ENCODE results near the gene TNFAIP8. TPM values are rescaled to one million over a fixed set of nuclear protein-coding genes. Genes with fewer than 3 reads are reported as not detected.

The TNFAIP8 gene
- total and polyA plus RNA-seq, 9 donors: 1.4 to 14.6 (median 5.0) TPM

DNA sequence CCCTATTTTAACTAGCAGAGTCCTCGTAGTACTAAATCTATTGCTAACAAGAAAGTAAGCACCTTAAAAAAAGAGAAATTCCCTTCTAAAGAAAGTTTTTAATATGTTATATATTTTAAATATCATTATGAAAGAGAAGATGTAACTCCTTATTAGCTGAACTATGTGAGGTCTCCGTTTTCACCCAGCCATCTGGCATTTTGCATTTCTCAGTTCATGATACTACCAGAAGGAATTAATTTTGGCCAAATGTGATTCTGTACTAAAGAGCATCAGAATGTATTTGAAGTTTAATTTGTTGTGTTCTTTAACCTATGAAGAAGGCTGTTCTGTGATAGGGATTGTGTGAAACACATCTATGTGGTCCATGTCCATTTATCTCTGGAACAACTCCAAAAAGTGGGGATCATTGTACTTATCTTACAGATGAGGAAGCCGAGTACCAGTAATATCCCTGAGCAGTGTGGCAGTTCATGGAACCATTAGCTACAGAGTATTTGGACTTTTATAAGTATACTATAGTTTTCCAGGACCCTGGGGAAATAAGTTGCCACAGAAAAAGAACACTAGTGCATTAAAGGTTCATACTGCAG, 29.8 kb downstream of the TNFAIP8 start:
- no peaks in the 10 kb centered on the region for H3K27me3 ChIP-seq
- no peak for TF ChIP-seq POLR2A (IDR thresholded peaks at IDR 0.05)
- no peak for TF ChIP-seq EP300 (IDR thresholded peaks at IDR 0.05)
- TF ChIP-seq, protein P1, sequence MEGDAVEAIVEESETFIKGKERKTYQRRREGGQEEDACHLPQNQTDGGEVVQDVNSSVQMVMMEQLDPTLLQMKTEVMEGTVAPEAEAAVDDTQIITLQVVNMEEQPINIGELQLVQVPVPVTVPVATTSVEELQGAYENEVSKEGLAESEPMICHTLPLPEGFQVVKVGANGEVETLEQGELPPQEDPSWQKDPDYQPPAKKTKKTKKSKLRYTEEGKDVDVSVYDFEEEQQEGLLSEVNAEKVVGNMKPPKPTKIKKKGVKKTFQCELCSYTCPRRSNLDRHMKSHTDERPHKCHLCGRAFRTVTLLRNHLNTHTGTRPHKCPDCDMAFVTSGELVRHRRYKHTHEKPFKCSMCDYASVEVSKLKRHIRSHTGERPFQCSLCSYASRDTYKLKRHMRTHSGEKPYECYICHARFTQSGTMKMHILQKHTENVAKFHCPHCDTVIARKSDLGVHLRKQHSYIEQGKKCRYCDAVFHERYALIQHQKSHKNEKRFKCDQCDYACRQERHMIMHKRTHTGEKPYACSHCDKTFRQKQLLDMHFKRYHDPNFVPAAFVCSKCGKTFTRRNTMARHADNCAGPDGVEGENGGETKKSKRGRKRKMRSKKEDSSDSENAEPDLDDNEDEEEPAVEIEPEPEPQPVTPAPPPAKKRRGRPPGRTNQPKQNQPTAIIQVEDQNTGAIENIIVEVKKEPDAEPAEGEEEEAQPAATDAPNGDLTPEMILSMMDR (IDR thresholded peaks at IDR 0.05): no peak
- DNase-seq: no peak
- H3K36me3 ChIP-seq: no peaks in the 10 kb centered on the region
- 85 to 90% (median 88%) methylated on average over 3 of the region's 3 CpGs for WGBS, 3 donors
- no peak overlapping the region for H3K4me3 ChIP-seq
- intact Hi-C loops (cut with DNase I): no loop called here
- H3K27ac ChIP-seq: no peak overlapping the region
- no peaks in the 10 kb centered on the region for H3K4me1 ChIP-seq (ENCODE audit: insufficient read depth)
- H3K9me3 ChIP-seq: no peaks in the 10 kb centered on the region

DNA sequence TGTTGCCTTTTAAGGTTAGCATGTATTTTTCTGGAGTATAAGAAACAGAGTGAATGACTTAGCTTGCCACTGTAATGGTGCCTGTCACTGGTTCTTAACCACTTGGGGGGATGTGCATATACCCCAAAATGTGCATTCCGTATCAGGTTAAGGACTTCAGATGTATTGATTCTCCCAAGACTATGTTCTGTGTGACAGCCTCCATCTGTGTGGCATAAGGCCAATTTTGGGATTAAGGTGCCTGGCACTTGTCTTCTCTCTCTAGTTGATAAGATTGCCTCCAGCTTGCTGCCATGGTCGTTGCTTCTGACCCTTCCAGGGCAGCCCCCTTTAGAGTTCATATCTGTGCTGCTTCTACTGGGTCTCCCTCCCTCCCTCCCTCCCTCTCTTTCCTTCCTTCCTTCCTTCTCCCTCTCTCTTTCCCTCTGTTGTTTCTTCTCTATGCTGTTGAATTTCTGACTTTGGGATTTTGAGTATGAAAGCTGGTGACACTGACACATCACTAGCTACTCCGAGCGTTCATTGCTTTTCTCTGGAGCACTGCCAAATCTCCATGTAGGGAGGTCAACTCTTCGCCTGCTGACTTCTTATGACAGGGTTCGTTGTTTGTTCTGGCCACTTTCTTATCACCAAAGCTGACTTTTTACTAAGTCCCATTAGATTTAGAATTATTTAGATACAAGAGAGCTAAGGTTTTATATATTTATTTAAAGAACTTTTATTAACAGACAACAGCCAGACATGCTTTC, 31.0 kb downstream of the TNFAIP8 start:
- Histone ChIP-seq H3K27ac (no peak overlapping the region), H3K27me3 (no peaks in the 10 kb centered on the region), H3K4me3 (no peak overlapping the region), H3K4me1 (ENCODE audit: insufficient read depth) (no peaks in the 10 kb centered on the region), H3K36me3 (no peaks in the 10 kb centered on the region), H3K9me3 (no peaks in the 10 kb centered on the region)
- DNase-seq: no peak
- 28 to 41% (median 33%) methylated on average over 6 of the region's 6 CpGs for WGBS, 3 donors
- intact Hi-C loops (cut with DNase I): no loop called here
- no peak for TF ChIP-seq POLR2A (IDR thresholded peaks at IDR 0.05)
- TF ChIP-seq, protein P1 (IDR thresholded peaks at IDR 0.05): no peak
- TF ChIP-seq EP300 (IDR thresholded peaks at IDR 0.05): no peak

DNA sequence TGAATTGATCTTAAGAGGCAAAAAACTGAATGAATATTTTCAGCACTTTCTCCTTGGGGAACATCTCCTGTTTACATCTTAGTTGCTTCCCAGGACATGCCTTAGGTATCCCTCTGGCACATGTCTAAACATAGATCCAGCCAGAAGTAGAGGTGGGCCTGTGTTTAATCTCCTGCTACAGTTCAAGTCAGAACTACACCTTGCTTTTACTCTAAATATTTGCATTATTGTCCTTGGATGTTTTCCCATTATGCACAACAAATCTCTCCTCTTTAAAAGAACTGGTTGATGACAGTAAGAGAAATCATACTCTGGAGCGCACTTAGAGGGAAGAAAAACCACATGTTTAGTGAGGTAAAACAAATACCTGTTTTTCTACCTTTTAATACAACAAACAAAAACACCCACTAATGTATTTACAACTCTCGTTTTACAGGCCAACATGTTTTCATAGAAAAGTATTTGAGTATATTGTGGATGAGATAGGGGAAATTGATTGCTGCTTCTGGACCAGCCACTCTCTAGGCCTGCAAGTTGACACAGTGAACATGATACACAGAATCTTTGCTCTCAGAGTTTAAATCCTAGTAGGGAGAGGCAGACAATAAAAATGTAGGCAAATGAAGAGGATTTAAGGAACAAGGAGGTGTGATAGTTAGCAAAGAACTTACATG, 32.3 kb downstream of the TNFAIP8 start:
- Histone ChIP-seq H3K27ac (no peak overlapping the region), H3K4me1 (ENCODE audit: insufficient read depth) (no peaks in the 10 kb centered on the region), H3K27me3 (no peaks in the 10 kb centered on the region), H3K36me3 (no peaks in the 10 kb centered on the region), H3K4me3 (no peak overlapping the region), H3K9me3 (no peaks in the 10 kb centered on the region)
- DNase-seq: no peak
- TF ChIP-seq, protein P1 (IDR thresholded peaks at IDR 0.05): no peak
- intact Hi-C loops (cut with DNase I): no loop called here
- WGBS, 3 donors: 68 to 69% (median 68%) methylated on average over 2 of the region's 2 CpGs

DNA sequence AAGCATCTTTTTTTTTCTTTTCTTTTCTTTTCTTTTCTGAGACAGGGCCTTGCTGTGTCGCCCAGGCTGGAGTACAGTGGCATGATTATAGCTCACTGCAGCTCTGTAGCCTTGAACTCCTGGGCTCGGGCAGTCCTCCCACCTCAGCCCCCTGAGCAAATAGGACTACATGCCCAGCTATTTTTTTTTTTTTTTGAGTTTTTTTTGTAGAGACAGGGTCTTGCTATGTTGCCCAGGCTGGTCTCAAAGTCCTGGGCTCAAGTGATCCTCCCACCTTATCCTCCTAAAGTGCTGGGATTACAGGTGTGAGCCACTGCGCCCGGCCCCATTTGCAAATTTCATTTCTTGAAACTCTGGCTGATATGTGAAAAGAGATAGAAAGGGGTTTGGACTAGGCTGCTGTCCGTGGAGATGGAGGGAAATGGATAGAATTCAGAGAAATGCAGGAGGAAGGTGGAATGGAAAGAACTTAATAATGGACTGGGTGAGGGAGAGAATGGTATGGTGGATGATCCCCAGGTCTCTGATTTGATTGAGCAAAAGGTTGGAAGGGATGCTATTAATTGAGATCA, 32.9 kb downstream of the TNFAIP8 start:
- Histone ChIP-seq H3K36me3 (no peaks in the 10 kb centered on the region), H3K4me1 (ENCODE audit: insufficient read depth) (no peaks in the 10 kb centered on the region), H3K27ac (no peak overlapping the region), H3K4me3 (no peak overlapping the region), H3K27me3 (no peaks in the 10 kb centered on the region), H3K9me3 (no peaks in the 10 kb centered on the region)
- TF ChIP-seq EP300 (IDR thresholded peaks at IDR 0.05) (no peak), POLR2A (IDR thresholded peaks at IDR 0.05) (no peak)
- TF ChIP-seq, protein P1 (IDR thresholded peaks at IDR 0.05): no peak
- DNase-seq: no peak
- intact Hi-C loops (cut with DNase I): no loop called here
- WGBS, 3 donors: 76 to 91% (median 87%) methylated on average over 5 of the region's 5 CpGs

All from ovary (tissue), 9 donors.